ENCODE results near the gene RABGAP1L. TPM values are rescaled to one million over a fixed set of nuclear protein-coding genes. Genes with fewer than 3 reads are reported as not detected.

The RABGAP1L gene
- total and polyA plus RNA-seq, 2 experiments from 2014 or later: 9.2 to 21.4 TPM

- DNase-seq (ENCODE audit: low read depth in 1 of 2, low spot score in 1 of 2): no peak
- Histone ChIP-seq H3K4me3 (no peak overlapping the region), H3K4me1 (ENCODE audit: low read depth) (no peaks in the 10 kb centered on the region), H3K27me3 (no peaks in the 10 kb centered on the region), H3K36me3 (no peaks in the 10 kb centered on the region), H3K27ac (no peak overlapping the region), H3K9me3 (ENCODE audit: low read depth) (no peaks in the 10 kb centered on the region)
- TF ChIP-seq CTCF (IDR thresholded peaks at IDR 0.05; ENCODE audit: low read depth, low read length): no peak
These were observed 795.6 kb downstream of the RABGAP1L start for GRCh38 chr1:174954671-174955669.

GRCh38 chr1:174956086-174956485 is 796.8 kb downstream of the RABGAP1L start:
- DNase-seq (ENCODE audit: low read depth in 1 of 2, low spot score in 1 of 2): no peak
- Histone ChIP-seq H3K27me3 (no peaks in the 10 kb centered on the region), H3K9me3 (ENCODE audit: low read depth) (no peaks in the 10 kb centered on the region), H3K4me3 (no peak overlapping the region), H3K36me3 (no peaks in the 10 kb centered on the region), H3K4me1 (ENCODE audit: low read depth) (no peaks in the 10 kb centered on the region), H3K27ac (no peak overlapping the region)
- TF ChIP-seq CTCF (IDR thresholded peaks at IDR 0.05; ENCODE audit: low read depth, low read length): no peak

DNA sequence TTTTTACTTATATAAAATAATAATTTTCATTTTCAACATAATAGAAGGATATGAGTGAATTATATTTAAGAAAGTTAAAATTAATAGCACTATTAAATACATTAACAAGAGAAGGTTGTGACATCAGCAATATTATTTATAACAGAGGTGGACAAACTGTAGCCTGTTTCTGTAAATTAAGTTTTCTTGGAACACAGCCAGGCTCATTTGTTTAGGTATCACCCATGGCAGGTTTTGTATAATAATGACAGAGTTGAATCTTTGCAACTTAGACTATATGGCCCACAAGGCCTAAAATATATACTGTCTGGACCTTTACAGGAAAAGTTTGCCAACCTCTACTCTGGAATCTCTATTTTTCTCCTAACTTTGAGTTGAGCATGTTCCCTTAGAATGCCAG is 797.7 kb downstream of the RABGAP1L start:
- Histone ChIP-seq H3K4me3 (no peak overlapping the region), H3K27me3 (no peaks in the 10 kb centered on the region), H3K4me1 (ENCODE audit: low read depth) (no peaks in the 10 kb centered on the region), H3K9me3 (ENCODE audit: low read depth) (no peaks in the 10 kb centered on the region), H3K36me3 (no peaks in the 10 kb centered on the region), H3K27ac (no peak overlapping the region)
- no peak for TF ChIP-seq CTCF (IDR thresholded peaks at IDR 0.05; ENCODE audit: low read depth, low read length)
- no peak for DNase-seq (ENCODE audit: low read depth in 1 of 2, low spot score in 1 of 2)

- DNase-seq (ENCODE audit: low read depth in 1 of 2, low spot score in 1 of 2): no peak
- Histone ChIP-seq H3K4me1 (ENCODE audit: low read depth) (no peaks in the 10 kb centered on the region), H3K27ac (no peak overlapping the region), H3K4me3 (no peak overlapping the region), H3K27me3 (no peaks in the 10 kb centered on the region), H3K9me3 (ENCODE audit: low read depth) (no peaks in the 10 kb centered on the region), H3K36me3 (no peaks in the 10 kb centered on the region)
- no peak for TF ChIP-seq CTCF (IDR thresholded peaks at IDR 0.05; ENCODE audit: low read depth, low read length)
These were observed 798.5 kb downstream of the RABGAP1L start for GRCh38 chr1:174957829-174958228.

- Histone ChIP-seq H3K27ac (no peak overlapping the region), H3K27me3 (no peaks in the 10 kb centered on the region), H3K36me3 (no peaks in the 10 kb centered on the region), H3K4me3 (no peak overlapping the region), H3K9me3 (ENCODE audit: low read depth) (no peaks in the 10 kb centered on the region), H3K4me1 (ENCODE audit: low read depth) (no peaks in the 10 kb centered on the region)
- no peak for TF ChIP-seq CTCF (IDR thresholded peaks at IDR 0.05; ENCODE audit: low read depth, low read length)
- peak in 1 of 2 donors; percentile 59 for DNase-seq (ENCODE audit: low read depth in 1 of 2, low spot score in 1 of 2)
These were observed 799.1 kb downstream of the RABGAP1L start for GRCh38 chr1:174958396-174958795.

All from cardiac muscle cell (in vitro differentiated cells and primary cell).